Endodermal cell (in vitro differentiated cells): ENCODE data around the gene OBSCN. TPM values are rescaled to one million over a fixed set of nuclear protein-coding genes. Genes with fewer than 3 reads are reported as not detected.

Source experiments
- DNase-seq: peaks from one replicate; pipeline ENCODE4 v3.0.0-alpha.2; 2017
- H3K27ac ChIP-seq: 2 replicates; pipeline ENCODE4 v1.5.1; 2013; ENCODE audit warnings: mild to moderate bottlenecking, low read depth, low read length, moderate library complexity
- H3K27me3 ChIP-seq: 2 replicates; pipeline ENCODE4 v1.6.1; 2013; ENCODE audit warnings: mild to moderate bottlenecking, low read length, moderate library complexity; ENCODE audit not compliant: insufficient read depth, control insufficient read depth, poor library complexity, severe bottlenecking
- H3K36me3 ChIP-seq: 2 replicates; pipeline ENCODE4 v1.7.0; 2013; ENCODE audit warnings: mild to moderate bottlenecking, low read length, moderate library complexity; ENCODE audit not compliant: control insufficient read depth, insufficient read depth
- H3K4me1 ChIP-seq: one replicate; pipeline ENCODE4 v1.7.0; 2013; ENCODE audit warnings: low read length; ENCODE audit not compliant: control insufficient read depth, insufficient read depth
- H3K4me3 ChIP-seq: 2 replicates; pipeline ENCODE4 v1.5.1; 2013; ENCODE audit warnings: mild to moderate bottlenecking, low read length, moderate library complexity
- H3K9ac ChIP-seq: 2 replicates; pipeline ENCODE4 v1.6.1; 2013; ENCODE audit warnings: mild to moderate bottlenecking, low read length, moderate library complexity; ENCODE audit not compliant: poor library complexity, severe bottlenecking; ENCODE audit errors: extremely low read depth
- H3K9me3 ChIP-seq: 2 replicates; pipeline ENCODE4 v1.6.1; 2013; ENCODE audit warnings: mild to moderate bottlenecking, low read length, moderate library complexity; ENCODE audit not compliant: control insufficient read depth
- H3K27ac Mint-ChIP-seq: 2 replicates; pipeline ENCODE4 v1.8.0; 2020; ENCODE audit warnings: mixed read lengths
- H3K27me3 Mint-ChIP-seq: 2 replicates; pipeline ENCODE4 v1.8.0; 2021; ENCODE audit warnings: mild to moderate bottlenecking, mixed read lengths; ENCODE audit not compliant: insufficient read depth
- H3K36me3 Mint-ChIP-seq: 2 replicates; pipeline ENCODE4 v1.8.0; 2020; ENCODE audit warnings: low read depth, mixed read lengths
- H3K4me1 Mint-ChIP-seq: 2 replicates; pipeline ENCODE4 v1.8.0; 2020; ENCODE audit warnings: mixed read lengths
- H3K4me3 Mint-ChIP-seq: 2 replicates; pipeline ENCODE4 v1.8.0; 2020; ENCODE audit warnings: mild to moderate bottlenecking, moderate library complexity, mixed read lengths
- H3K9me3 Mint-ChIP-seq: 2 replicates; pipeline ENCODE4 v1.8.0; 2020; ENCODE audit warnings: mild to moderate bottlenecking, mixed read lengths
- CTCF ChIP-seq: fragments of 200-600 bp; sonication (generic); conservative IDR thresholded peaks from 2 replicates; pipeline ENCODE4 v1.5.0; 2021; ENCODE audit warnings: antibody characterized with exemption, mild to moderate bottlenecking
- WGBS, 2 experiments: methylation state at CpG; one replicate each; pipeline versions ENCODE4 v1.1.5 to v1.1.7; 2013; ENCODE audit warnings: missing lambda C conversion rate in 2 of 2, mixed read lengths in 1 of 2; ENCODE audit not compliant: insufficient coverage in 1 of 2, insufficient read length in 1 of 2; 5-methylcytosine and 5-hydroxymethylcytosine counted together
- total RNA-seq, 2 donors: library from RNA; stranded (reverse); fragmentation: NEBNext Ultra II Directional in 1 of 2; extraction: Animal tissue kit (Norgen Biotek cat#: 25700) in 1 of 2; gene quantifications; 2 replicates in 1 of 2; 3 replicates in 1 of 2; pipeline ENCODE4 v1.2.1, GENCODE V29; 2021

The OBSCN gene
- total RNA-seq, 2 donors from 2014 or later, result 53.7 to 68.9 TPM

- Histone ChIP-seq H3K27ac (no peak overlapping the region), H3K4me3 (no peak overlapping the region), H3K9me3 (no peaks in the 10 kb centered on the region), H3K4me1 (peaks cover 5% of the 10 kb centered on the region), H3K27me3 (no peaks in the 10 kb centered on the region), H3K36me3 (no peaks in the 10 kb centered on the region), H3K9ac (no peak overlapping the region)
- Mint-ChIP-seq H3K9me3 (peaks cover 2% of the 10 kb centered on the region), H3K4me3 (no peak overlapping the region), H3K36me3 (peaks cover under 1% of the 10 kb centered on the region), H3K4me1 (peaks cover 3% of the 10 kb centered on the region), H3K27ac (no peak overlapping the region), H3K27me3 (peaks cover 32% of the 10 kb centered on the region)
- DNase-seq, result no peak
- TF ChIP-seq CTCF, result no peak
- WGBS, 2 experiments, result 86 to 89% methylated on average over 11 to 15 of the region's 16 CpGs
Measured at GRCh38 chr1:228210712-228211530, 3.1 kb downstream of the OBSCN start.

- no peak overlapping the region for H3K4me3 Mint-ChIP-seq
- TF ChIP-seq CTCF, result no peak
- no peak overlapping the region for H3K4me3 ChIP-seq
- DNase-seq, result no peak
- no peaks in the 10 kb centered on the region for H3K36me3 ChIP-seq
- H3K27ac ChIP-seq, result no peak overlapping the region
- H3K9me3 Mint-ChIP-seq, result peaks cover 2% of the 10 kb centered on the region
- H3K9ac ChIP-seq, result no peak overlapping the region
- no peak overlapping the region for H3K27ac Mint-ChIP-seq
- H3K4me1 ChIP-seq, result no peaks in the 10 kb centered on the region
- peaks cover 6% of the 10 kb centered on the region for H3K36me3 Mint-ChIP-seq
- WGBS, 2 experiments, result 96 to 100% methylated on average over 54 to 96 of the region's 96 CpGs
- no peaks in the 10 kb centered on the region for H3K4me1 Mint-ChIP-seq
- H3K9me3 ChIP-seq, result no peaks in the 10 kb centered on the region
- H3K27me3 Mint-ChIP-seq, result peaks cover 32% of the 10 kb centered on the region
- H3K27me3 ChIP-seq, result no peaks in the 10 kb centered on the region
Measured at GRCh38 chr1:228211531-228212414, 3.9 kb downstream of the OBSCN start.

- H3K27me3 ChIP-seq, result no peaks in the 10 kb centered on the region
- 76 to 95% methylated on average over 34 to 66 of the region's 66 CpGs for whole genome bisulfite sequencing, 2 experiments
- no peak overlapping the region for H3K27ac ChIP-seq
- peaks cover under 1% of the 10 kb centered on the region for H3K36me3 ChIP-seq
- peaks cover 32% of the 10 kb centered on the region for H3K27me3 Mint-ChIP-seq
- H3K9ac ChIP-seq, result no peak overlapping the region
- H3K4me1 ChIP-seq, result peaks cover 2% of the 10 kb centered on the region
- H3K9me3 ChIP-seq, result no peaks in the 10 kb centered on the region
- H3K27ac Mint-ChIP-seq, result no peak overlapping the region
- H3K4me1 Mint-ChIP-seq, result peaks cover 3% of the 10 kb centered on the region
- DNase-seq, result no peak
- no peak for TF ChIP-seq CTCF
- H3K4me3 ChIP-seq, result no peak overlapping the region
- H3K4me3 Mint-ChIP-seq, result peak overlapping the region; percentile 76
- peaks cover 2% of the 10 kb centered on the region for H3K9me3 Mint-ChIP-seq
- H3K36me3 Mint-ChIP-seq, result peaks cover 13% of the 10 kb centered on the region
Measured at GRCh38 chr1:228212415-228212965, 4.6 kb downstream of the OBSCN start.
